ENCODE results near the gene MMP25.
"Not testable (repeated sequence)": the region's sequence is repeated elsewhere in the genome, so short reads cannot be mapped to it uniquely, and the experiment has no call there.

Gene MMP25

GRCh38 chr16:3073448-3073847 lies 27.1 kb downstream of the MMP25 start:
- DNase-seq (ENCODE audit: low read depth in 3 of 3), result no peak

- DNase-seq (ENCODE audit: low read depth in 3 of 3), result peak in 2 of 3 experiments; percentile 56 to 78
These were observed 28.6 kb downstream of the MMP25 start for GRCh38 chr16:3074860-3075522.

- DNase-seq (ENCODE audit: low read depth in 3 of 3), result no peak
These were observed 29.2 kb downstream of the MMP25 start for GRCh38 chr16:3075523-3075915.

GRCh38 chr16:3075946-3076345 lies 29.6 kb downstream of the MMP25 start:
- not testable (repeated sequence) for DNase-seq (ENCODE audit: low read depth in 3 of 3)

- DNase-seq (ENCODE audit: low read depth in 3 of 3), result no peak
These were observed 30.2 kb downstream of the MMP25 start for GRCh38 chr16:3076577-3076976.

GRCh38 chr16:3080024-3080423 lies 33.7 kb downstream of the MMP25 start:
- DNase-seq (ENCODE audit: low read depth in 3 of 3), result no peak

GRCh38 chr16:3081957-3082356 lies 35.6 kb downstream of the MMP25 start:
- not testable (repeated sequence) for DNase-seq (ENCODE audit: low read depth in 3 of 3)

GRCh38 chr16:3083408-3083807 lies 37.0 kb downstream of the MMP25 start:
- DNase-seq (ENCODE audit: low read depth in 3 of 3), result not testable (repeated sequence)

- no peak for DNase-seq (ENCODE audit: low read depth in 3 of 3)
These were observed 38.1 kb downstream of the MMP25 start for GRCh38 chr16:3084491-3084890.

GRCh38 chr16:3084969-3085670 lies 38.8 kb downstream of the MMP25 start:
- no peak for DNase-seq (ENCODE audit: low read depth in 3 of 3)

GRCh38 chr16:3085868-3086595 lies 39.7 kb downstream of the MMP25 start:
- no peak for DNase-seq (ENCODE audit: low read depth in 3 of 3)

- DNase-seq (ENCODE audit: low read depth in 3 of 3), result no peak
These were observed 40.4 kb downstream of the MMP25 start for GRCh38 chr16:3086596-3087242.

GRCh38 chr16:3087243-3088235 lies 41.2 kb downstream of the MMP25 start:
- DNase-seq (ENCODE audit: low read depth in 3 of 3), result no peak

- DNase-seq (ENCODE audit: low read depth in 3 of 3), result no peak
These were observed 42.1 kb downstream of the MMP25 start for GRCh38 chr16:3088450-3088849.

- no peak for DNase-seq (ENCODE audit: low read depth in 3 of 3)
These were observed 42.8 kb downstream of the MMP25 start for GRCh38 chr16:3088925-3089716.

- DNase-seq (ENCODE audit: low read depth in 3 of 3), result no peak
These were observed 43.6 kb downstream of the MMP25 start for GRCh38 chr16:3089717-3090592.

- DNase-seq (ENCODE audit: low read depth in 3 of 3), result no peak
These were observed 45.2 kb downstream of the MMP25 start for GRCh38 chr16:3091551-3091950.

GRCh38 chr16:3092501-3092941 lies 46.2 kb downstream of the MMP25 start:
- no peak for DNase-seq (ENCODE audit: low read depth in 3 of 3)
